HCT116 (cell line): ENCODE data around the gene AP2S1. TPM values are rescaled to one million over a fixed set of nuclear protein-coding genes. Genes with fewer than 3 reads are reported as not detected.

Source experiments
- ATAC-seq: fragments of 200-7000 bp; cut with Tn5 transposase; 2 replicates; pipeline ENCODE4 v1.9.1; 2020; ENCODE audit warnings: mild to moderate bottlenecking, moderate library complexity
- BruUV-seq: library from RNA; stranded (reverse); fragments of 400-500 nt; replicated peaks from 2 replicates; lab custom pipeline; 2021; lab: Mats Ljungman, UMichigan
- CTCF ChIA-PET: fragments of 300-600 bp; sonication (Branson Sonifier 250); formaldehyde crosslinking; loops from one replicate; lab custom pipeline; 2021; ENCODE audit warnings: antibody characterized with exemption; lab: Charles Lee
- POLR2A ChIA-PET: fragments of 300-600, 350-600 bp; sonication (Branson Sonifier 250); formaldehyde crosslinking; loops from one replicate; lab custom pipeline; 2021; ENCODE audit warnings: antibody characterized with exemption; lab: Charles Lee
- RAD21 ChIA-PET, 2 experiments: fragments of 300-600 bp; sonication (Branson Sonifier 250); formaldehyde crosslinking; loops; one replicate each; lab custom pipeline; 2023; ENCODE audit warnings: low total read pairs in 2 of 2; ENCODE audit not compliant: uncharacterized antibody in 2 of 2, unreplicated experiment in 2 of 2, low non-redundant PET in 1 of 2; lab: Charles Lee
- DNase-seq: peaks from one replicate; pipeline ENCODE4 v3.0.0-alpha.2; 2010; ENCODE audit warnings: low read depth, low spot score
- H2AFZ ChIP-seq: fragments of 200-600 bp; shearing (Covaris generic), sonication (generic); 2 replicates; pipeline ENCODE4 v1.6.1; 2017; ENCODE audit warnings: low read depth, mixed run types, mixed read lengths, antibody characterized with exemption, low read length; ENCODE audit not compliant: poor library complexity, severe bottlenecking
- H3K27ac ChIP-seq: 2 replicates; pipeline ENCODE4 v1.5.1; 2012; ENCODE audit warnings: low read depth, low read length
- H3K27me3 ChIP-seq: fragments of 200-600 bp; sonication (generic); 2 replicates; pipeline ENCODE4 v1.6.1; 2016; ENCODE audit warnings: mixed run types, low read length, mixed read lengths; ENCODE audit not compliant: insufficient read depth
- H3K36me3 ChIP-seq, 2 experiments: fragments of 200-500 bp in 1 of 2; fragments of 200-600 bp in 1 of 2; sonication (Bioruptor generic) in 1 of 2; sonication (generic) in 1 of 2; 2 replicates each; pipeline versions ENCODE4 v1.5.1 to v1.6.1; 2014 to 2016; ENCODE audit warnings: low read length in 2 of 2, inconsistent platforms in 1 of 2, mixed read lengths in 1 of 2, mixed run types in 1 of 2; ENCODE audit not compliant: insufficient read depth in 2 of 2, control insufficient read depth in 1 of 2
- H3K4me1 ChIP-seq, 2 experiments: fragments of 200-600 bp in 1 of 2; sonication (generic) in 1 of 2; 2 replicates each; pipeline versions ENCODE4 v1.5.1 to v1.6.1; 2012 to 2017; ENCODE audit warnings: low read length in 2 of 2, inconsistent platforms in 1 of 2, mild to moderate bottlenecking in 1 of 2, mixed read lengths in 1 of 2, mixed run types in 1 of 2, moderate library complexity in 1 of 2; ENCODE audit not compliant: insufficient read depth in 2 of 2, control insufficient read depth in 1 of 2
- H3K4me2 ChIP-seq: fragments of 200-600 bp; sonication (generic); 2 replicates; pipeline ENCODE4 v1.6.1; 2017; ENCODE audit warnings: mixed run types, low read length, mixed read lengths
- H3K4me3 ChIP-seq, 2 experiments: fragments of 200-600 bp in 1 of 2; sonication (generic) in 1 of 2; replicated peaks in 1 of 2; 2 replicates each; pipeline ENCODE4 v1.5.1; 2011 to 2016; ENCODE audit warnings: low read length in 2 of 2, control low read depth in 1 of 2, low read depth in 1 of 2, mild to moderate bottlenecking in 1 of 2, mixed read lengths in 1 of 2, mixed run types in 1 of 2
- H3K79me2 ChIP-seq: fragments of 200-600 bp; sonication (generic); 2 replicates; pipeline ENCODE4 v1.6.1; 2017; ENCODE audit warnings: mild to moderate bottlenecking, mixed run types, low read length, moderate library complexity, mixed read lengths; ENCODE audit not compliant: insufficient read depth
- H3K9ac ChIP-seq: fragments of 200-600 bp; sonication (generic); 2 replicates; pipeline ENCODE4 v1.6.1; 2016; ENCODE audit warnings: low read length, mixed read lengths
- H3K9me2 ChIP-seq: fragments of 200-600 bp; sonication (generic), shearing (Covaris generic); 2 replicates; pipeline ENCODE4 v1.6.1; 2017; ENCODE audit warnings: mixed run types, mild to moderate bottlenecking, moderate library complexity; ENCODE audit not compliant: insufficient read depth
- H3K9me3 ChIP-seq, 2 experiments: fragments of 200-500 bp in 1 of 2; fragments of 200-600 bp in 1 of 2; sonication (Bioruptor generic) in 1 of 2; sonication (generic) in 1 of 2; 2 replicates each; pipeline ENCODE4 v1.6.1; 2014 to 2017; ENCODE audit warnings: low read length in 2 of 2, mixed read lengths in 2 of 2, inconsistent platforms in 1 of 2, low read depth in 1 of 2, mild to moderate bottlenecking in 1 of 2, mixed run types in 1 of 2, moderate library complexity in 1 of 2; ENCODE audit not compliant: control insufficient read depth in 1 of 2, insufficient read depth in 1 of 2
- H4K20me1 ChIP-seq: fragments of 200-600 bp; sonication (generic), shearing (Covaris generic); 2 replicates; pipeline ENCODE4 v1.6.1; 2017; ENCODE audit warnings: mixed run types, mild to moderate bottlenecking, moderate library complexity; ENCODE audit not compliant: insufficient read depth
- CEBPB ChIP-seq: IDR thresholded peaks from 2 replicates; pipeline ENCODE4 v1.6.1; 2012; ENCODE audit warnings: low read depth
- EGR1 ChIP-seq: IDR thresholded peaks from 2 replicates; pipeline ENCODE4 v1.6.1; 2012; ENCODE audit warnings: low read depth
- ELF1 ChIP-seq: IDR thresholded peaks from 2 replicates; pipeline ENCODE4 v1.6.1; 2012; ENCODE audit warnings: low read depth, borderline replicate concordance
- FOSL1 ChIP-seq: IDR thresholded peaks from 2 replicates; pipeline ENCODE4 v1.6.1; 2012; ENCODE audit warnings: low read depth
- JUND ChIP-seq: IDR thresholded peaks from 2 replicates; pipeline ENCODE4 v1.6.1; 2012
- POLR2A ChIP-seq: IDR thresholded peaks from 2 replicates; pipeline ENCODE4 v1.7.0; 2011; ENCODE audit warnings: borderline replicate concordance; ENCODE audit not compliant: insufficient read depth, insufficient read length; ENCODE audit errors: extremely low read depth
- POLR2AphosphoS5 ChIP-seq: IDR thresholded peaks from 2 replicates; pipeline ENCODE4 v1.6.1; 2011; ENCODE audit warnings: mild to moderate bottlenecking, low read depth, low read length, moderate library complexity
- SIN3A ChIP-seq: IDR thresholded peaks from 2 replicates; pipeline ENCODE4 v1.6.1; 2012; ENCODE audit warnings: low read depth
- SP1 ChIP-seq: IDR thresholded peaks from 2 replicates; pipeline ENCODE4 v1.6.1; 2012; ENCODE audit warnings: low read depth
- TCF7L2 ChIP-seq: IDR thresholded peaks from 2 replicates; pipeline ENCODE4 v1.7.0; 2011; ENCODE audit warnings: borderline replicate concordance, inconsistent platforms; ENCODE audit not compliant: insufficient read depth, insufficient read length; ENCODE audit errors: extremely low read depth
- YY1 ChIP-seq: IDR thresholded peaks from 2 replicates; pipeline ENCODE4 v1.6.1; 2011; ENCODE audit warnings: low read length, low read depth, moderate library complexity, mild to moderate bottlenecking; ENCODE audit not compliant: insufficient replicate concordance; ENCODE audit errors: extremely low read depth
- ZFX ChIP-seq: fragments of 450-650 bp; IDR thresholded peaks from 2 replicates; pipeline ENCODE4 v1.6.1; 2017
- intact Hi-C: fragments of 100-400 bp; cut with micrococcal nuclease; formaldehyde crosslinking; loops from 2 replicates; pipeline ENCODE4 v1.10.0; 2022
- total RNA-seq: library from RNA; stranded (reverse); gene quantifications from one replicate; pipeline ENCODE4 v1.2.1, GENCODE V29; 2021; ENCODE audit not compliant: unreplicated experiment
- TF ChIP-seq, protein P1 (sequence below), 3 experiments: fragments of 200-600 bp in 1 of 3; sonication (generic) in 1 of 3; IDR thresholded peaks in 2 of 3; conservative IDR thresholded peaks in 1 of 3; 2 replicates each; pipeline ENCODE4 v1.5.1; 2012 to 2017; ENCODE audit warnings: low read depth in 2 of 3, low read length in 2 of 3, antibody characterized with exemption in 1 of 3, borderline replicate concordance in 1 of 3, control low read depth in 1 of 3, mild to moderate bottlenecking in 1 of 3, mixed read lengths in 1 of 3, mixed run types in 1 of 3, moderate library complexity in 1 of 3; ENCODE audit not compliant: insufficient read depth in 1 of 3
- TF ChIP-seq, protein P2 (sequence below): IDR thresholded peaks from 2 replicates; pipeline ENCODE4 v1.6.1; 2011; ENCODE audit warnings: mild to moderate bottlenecking, low read length, moderate library complexity; ENCODE audit not compliant: insufficient replicate concordance; ENCODE audit errors: extremely low read depth

Gene AP2S1
- total RNA-seq, 1 experiment from 2014 or later, result 296 TPM

DNA sequence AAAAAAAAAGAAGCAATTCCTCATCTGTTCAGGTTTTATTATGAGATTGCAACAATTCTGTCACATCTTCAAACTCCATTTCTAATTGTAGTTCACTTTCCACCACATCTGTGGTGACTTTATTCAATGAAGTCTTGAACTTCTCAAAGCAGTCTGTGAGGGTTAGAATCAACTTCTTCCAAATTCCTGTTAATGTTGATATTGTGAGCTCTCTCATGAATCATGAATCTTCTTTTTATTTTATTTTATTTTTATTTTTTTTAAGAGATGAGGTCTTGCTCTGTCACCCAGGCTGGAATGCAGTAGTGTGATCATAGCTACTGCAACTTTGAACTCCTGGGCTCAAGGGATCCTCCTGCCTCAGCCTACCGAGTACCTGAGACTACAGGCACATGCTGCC is 29.8 kb upstream of the AP2S1 start (continued):
- TF ChIP-seq, protein P1, sequence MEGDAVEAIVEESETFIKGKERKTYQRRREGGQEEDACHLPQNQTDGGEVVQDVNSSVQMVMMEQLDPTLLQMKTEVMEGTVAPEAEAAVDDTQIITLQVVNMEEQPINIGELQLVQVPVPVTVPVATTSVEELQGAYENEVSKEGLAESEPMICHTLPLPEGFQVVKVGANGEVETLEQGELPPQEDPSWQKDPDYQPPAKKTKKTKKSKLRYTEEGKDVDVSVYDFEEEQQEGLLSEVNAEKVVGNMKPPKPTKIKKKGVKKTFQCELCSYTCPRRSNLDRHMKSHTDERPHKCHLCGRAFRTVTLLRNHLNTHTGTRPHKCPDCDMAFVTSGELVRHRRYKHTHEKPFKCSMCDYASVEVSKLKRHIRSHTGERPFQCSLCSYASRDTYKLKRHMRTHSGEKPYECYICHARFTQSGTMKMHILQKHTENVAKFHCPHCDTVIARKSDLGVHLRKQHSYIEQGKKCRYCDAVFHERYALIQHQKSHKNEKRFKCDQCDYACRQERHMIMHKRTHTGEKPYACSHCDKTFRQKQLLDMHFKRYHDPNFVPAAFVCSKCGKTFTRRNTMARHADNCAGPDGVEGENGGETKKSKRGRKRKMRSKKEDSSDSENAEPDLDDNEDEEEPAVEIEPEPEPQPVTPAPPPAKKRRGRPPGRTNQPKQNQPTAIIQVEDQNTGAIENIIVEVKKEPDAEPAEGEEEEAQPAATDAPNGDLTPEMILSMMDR (IDR thresholded peaks at IDR 0.05 in 2 of 3, conservative IDR thresholded peaks at IDR 0.05 in 1 of 3; ENCODE audit: borderline replicate concordance in 1 of 3, insufficient read depth in 1 of 3, low read depth in 2 of 3, low read length in 2 of 3), result no peak
- no peak for TF ChIP-seq POLR2AphosphoS5
- TF ChIP-seq ELF1, result no peak
- no peak for TF ChIP-seq JUND
- TF ChIP-seq YY1, result no peak
- TF ChIP-seq, all 23 proteins: peak for 0

DNA sequence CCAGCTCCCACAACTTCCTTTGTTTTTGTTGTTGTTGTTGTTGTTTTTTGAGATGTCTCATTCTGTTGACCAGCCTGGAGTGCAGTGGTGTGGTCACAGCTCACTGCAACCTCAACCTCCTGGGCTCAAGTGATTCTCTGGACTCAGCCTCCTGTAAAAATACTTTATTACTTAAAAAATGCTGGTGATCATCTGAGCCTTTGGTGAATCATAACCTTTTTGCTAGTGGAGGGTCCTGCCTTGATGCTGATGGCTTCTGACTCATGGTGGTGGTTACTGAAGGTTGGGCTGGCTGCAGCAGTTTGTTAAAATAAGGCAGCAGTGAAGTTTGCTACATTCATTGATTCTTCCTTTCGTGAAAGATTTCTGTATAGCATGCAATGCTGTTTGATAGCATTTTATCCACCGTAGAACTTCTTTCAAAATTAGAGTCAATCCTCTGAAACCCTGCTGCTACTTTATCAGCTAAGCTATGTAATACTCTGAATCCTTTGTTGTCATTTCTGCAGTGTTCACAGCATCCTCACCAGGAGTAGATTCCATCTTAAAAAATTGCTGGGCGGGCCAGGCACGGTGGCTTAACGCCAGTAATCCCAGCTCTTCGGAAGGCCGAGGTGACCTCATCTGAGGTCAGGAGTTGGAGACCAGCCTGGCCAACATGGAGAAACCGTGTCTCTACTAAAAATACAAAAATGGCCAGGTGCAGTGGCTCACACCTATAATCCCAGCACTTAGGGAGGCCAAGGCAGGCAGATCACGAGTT is 28.1 kb upstream of the AP2S1 start:
- H3K36me3 ChIP-seq, result no peaks in the 10 kb centered on the region
- H2AFZ ChIP-seq, result no peak overlapping the region
- TF ChIP-seq POLR2AphosphoS5 (no peak), SP1 (peak; percentile 5; the same call in 1 of the 2 replicates), JUND (peak; percentile 45; the same call in 1 of the 2 replicates), EGR1 (no peak), POLR2A (no peak), CEBPB (no peak), SIN3A (no peak), TCF7L2 (no peak), ZFX (no peak), FOSL1 (peak; percentile 63)
- TF ChIP-seq, protein P2, sequence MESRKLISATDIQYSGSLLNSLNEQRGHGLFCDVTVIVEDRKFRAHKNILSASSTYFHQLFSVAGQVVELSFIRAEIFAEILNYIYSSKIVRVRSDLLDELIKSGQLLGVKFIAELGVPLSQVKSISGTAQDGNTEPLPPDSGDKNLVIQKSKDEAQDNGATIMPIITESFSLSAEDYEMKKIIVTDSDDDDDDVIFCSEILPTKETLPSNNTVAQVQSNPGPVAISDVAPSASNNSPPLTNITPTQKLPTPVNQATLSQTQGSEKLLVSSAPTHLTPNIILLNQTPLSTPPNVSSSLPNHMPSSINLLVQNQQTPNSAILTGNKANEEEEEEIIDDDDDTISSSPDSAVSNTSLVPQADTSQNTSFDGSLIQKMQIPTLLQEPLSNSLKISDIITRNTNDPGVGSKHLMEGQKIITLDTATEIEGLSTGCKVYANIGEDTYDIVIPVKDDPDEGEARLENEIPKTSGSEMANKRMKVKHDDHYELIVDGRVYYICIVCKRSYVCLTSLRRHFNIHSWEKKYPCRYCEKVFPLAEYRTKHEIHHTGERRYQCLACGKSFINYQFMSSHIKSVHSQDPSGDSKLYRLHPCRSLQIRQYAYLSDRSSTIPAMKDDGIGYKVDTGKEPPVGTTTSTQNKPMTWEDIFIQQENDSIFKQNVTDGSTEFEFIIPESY, result no peak
- no TSS peak for BruUV-seq
- no peak for DNase-seq
- peak overlapping the region; percentile 35 for H3K9ac ChIP-seq
- no peaks in the 10 kb centered on the region for H3K27me3 ChIP-seq
- H4K20me1 ChIP-seq, result no peaks in the 10 kb centered on the region
- peak overlapping the region in 1 of 2 experiments; percentile 22; a peak in 2 of 4 replicates for H3K4me3 ChIP-seq
- no peaks in the 10 kb centered on the region for H3K9me2 ChIP-seq
- peak; percentile 77 for ATAC-seq
- POLR2A ChIA-PET, result no interaction called here
- H3K4me1 ChIP-seq, result peaks cover 50 to 66% of the 10 kb centered on the region in 2 experiments
- peak overlapping the region; percentile 70 for H3K4me2 ChIP-seq
- RAD21 ChIA-PET, result interaction anchor here in 1 of 2 experiments (0.6 kb wide), 2 partner anchors 11 to 54 kb away, joined by 3 to 5 read pairs; no protein-coding TSS in a partner anchor
- CTCF ChIA-PET, result no interaction called here
- H3K79me2 ChIP-seq, result peaks cover 80% of the 10 kb centered on the region
- peak overlapping the region; percentile 66 for H3K27ac ChIP-seq
- intact Hi-C loops, result no loop called here
- H3K9me3 ChIP-seq, result no peaks in the 10 kb centered on the region
